Measurements from ENCODE around the gene NEURL4.

The NEURL4 gene

DNA sequence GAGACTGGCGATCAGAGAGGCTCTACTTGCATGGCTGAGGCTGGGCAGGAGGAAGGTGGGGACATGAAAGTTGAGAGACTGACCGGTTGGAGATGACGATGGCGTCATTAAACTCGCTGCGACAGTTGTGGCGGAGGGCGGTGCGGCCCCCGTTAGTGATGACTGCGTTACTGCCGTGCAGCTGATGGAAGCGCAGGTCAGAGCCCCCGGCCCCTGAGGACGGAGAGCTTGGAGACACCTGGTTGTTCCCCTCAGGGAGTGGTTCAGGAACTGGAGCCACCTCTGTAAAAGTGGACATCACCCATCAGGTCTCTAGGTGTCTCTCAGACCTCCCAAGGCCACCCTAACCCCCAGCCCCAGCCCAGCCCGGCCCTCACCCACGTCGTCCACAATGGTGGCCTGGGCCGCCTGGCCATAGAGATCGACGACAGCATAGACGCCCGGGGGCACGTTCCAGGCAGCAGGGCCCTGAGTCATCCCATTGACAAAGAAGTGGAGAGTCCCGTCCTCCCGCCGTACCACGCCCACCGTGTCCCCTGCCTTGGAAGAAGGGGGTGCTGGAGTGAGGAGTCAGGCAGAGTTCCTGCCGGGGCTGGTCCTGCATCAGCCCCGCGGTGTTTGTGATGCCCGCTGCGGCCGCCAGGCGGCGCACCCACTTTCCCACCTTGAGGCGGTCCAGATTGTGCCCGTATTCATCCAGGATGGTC, 5.3 kb downstream of the NEURL4 start:
- DNase-seq (ENCODE audit: low spot score) = peak; percentile 73

DNA sequence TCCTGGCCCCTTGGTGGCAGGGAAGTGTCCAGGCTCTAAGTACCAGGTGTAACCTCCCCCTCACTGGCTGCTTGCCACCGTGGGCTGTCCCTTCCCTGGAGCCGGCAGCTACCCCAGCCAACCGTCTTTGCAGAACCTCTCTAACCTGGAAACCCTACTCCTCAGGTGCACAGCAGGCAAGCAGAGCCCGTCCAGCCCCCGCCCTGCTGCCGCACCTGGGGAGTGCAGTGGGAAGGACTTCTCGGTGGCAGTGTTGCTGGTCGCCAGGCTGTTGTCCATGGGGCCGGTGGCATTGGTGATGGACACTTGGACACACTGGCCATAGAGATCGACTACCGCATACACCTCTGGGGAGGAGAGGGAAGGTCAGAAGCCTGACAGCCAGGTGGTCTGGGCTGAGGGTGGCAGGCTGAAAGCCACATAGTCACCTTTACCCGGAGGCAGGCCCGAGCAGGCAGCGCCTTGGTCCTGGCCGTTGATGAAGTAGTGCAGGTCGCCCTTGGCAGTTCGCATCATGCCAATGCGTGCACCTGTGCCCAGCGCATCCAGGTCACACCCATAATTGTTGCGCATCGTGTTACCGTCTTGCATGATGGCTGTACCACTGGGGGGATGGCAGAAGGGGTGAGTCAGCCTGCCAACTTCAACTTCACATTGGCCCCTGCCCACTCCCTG, 6.5 kb downstream of the NEURL4 start:
- no peak for DNase-seq (ENCODE audit: low spot score)

DNA sequence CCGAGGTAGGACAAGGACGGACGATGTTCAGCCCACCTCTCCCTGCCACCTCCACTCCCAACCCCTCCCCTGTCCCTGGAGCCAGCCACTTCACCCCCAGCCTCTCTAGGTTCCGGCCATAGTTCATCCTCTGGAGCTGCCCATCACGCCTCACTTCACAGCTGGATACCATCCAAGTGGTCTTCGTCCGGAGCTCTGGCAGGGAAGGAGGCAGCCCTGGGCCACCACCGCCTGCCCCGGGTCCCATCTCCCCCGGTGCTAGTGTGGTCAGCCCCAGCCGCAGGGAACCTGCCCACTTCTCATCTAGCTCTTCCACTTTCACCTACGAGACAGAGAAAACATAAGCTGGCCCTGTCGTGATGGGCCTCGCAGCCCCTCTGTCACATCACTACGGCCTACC, 7.7 kb downstream of the NEURL4 start:
- no peak for DNase-seq (ENCODE audit: low spot score)

DNA sequence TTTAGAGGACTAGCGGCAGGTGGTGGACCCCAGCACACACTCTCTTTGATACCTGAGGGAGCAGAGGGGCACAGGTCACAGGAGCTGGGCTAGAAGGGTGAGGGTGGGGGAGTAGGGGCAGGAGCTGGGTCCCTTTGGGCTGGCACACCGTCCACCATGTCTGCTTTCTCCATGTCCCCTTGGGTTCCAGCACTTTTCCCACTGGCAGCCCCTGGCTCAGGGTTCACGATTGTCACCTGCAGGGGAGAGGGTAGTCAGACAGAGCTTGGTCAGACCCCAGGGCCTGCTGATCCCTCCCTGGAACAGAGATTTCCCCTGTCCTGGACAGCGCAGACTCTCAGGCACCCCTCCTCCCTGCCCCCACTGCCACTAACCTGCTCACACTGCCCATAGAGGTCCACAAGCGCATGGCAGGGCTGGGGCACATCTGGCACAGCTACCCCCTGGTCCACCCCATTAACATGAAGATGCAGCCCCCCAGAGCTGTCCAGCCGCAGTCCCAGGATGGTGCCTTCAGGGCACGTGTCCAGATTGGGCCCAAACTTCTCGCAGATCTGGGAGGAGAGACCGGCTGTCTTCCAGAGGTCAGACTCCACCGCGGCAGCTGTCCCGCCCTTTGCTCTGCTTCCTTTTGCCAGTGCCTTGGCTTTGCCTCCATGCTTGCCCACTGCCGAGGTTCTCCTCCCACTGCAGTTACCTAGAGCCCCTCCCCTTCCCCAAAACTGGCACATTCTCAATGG, 10.8 kb downstream of the NEURL4 start:
- no peak for DNase-seq (ENCODE audit: low spot score)

DNA sequence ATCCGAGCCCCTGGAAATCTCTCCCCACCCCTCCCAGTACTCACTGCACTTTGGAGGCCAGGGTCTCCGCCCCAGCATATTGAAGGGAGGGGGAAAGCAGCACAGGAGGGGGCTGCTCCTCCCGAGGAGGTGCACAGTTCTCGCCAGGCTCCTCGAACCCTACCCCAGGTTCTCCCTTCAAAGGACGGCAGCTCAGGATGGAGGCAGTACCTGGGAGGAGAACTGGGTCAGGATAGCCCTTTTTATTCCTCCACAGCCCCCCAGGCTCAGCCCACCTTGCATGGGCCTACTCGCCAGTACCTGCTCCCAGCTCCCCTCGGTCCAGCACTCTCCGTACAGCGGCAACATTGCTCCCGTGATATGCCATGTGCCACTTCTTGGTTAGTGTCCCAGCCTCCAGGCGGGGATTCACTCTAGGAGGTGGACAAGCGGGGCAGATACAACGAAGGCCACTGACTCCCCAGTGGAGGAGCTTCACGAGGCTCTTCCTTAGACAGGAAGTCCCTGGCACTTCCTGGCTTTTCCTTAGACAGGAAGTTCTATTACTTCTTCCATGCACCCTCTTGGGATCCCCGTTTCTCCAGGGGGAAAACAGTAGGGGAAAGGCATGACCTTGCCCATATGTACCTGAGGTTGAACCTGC, 11.9 kb downstream of the NEURL4 start:
- DNase-seq (ENCODE audit: low spot score) = no peak

DNA sequence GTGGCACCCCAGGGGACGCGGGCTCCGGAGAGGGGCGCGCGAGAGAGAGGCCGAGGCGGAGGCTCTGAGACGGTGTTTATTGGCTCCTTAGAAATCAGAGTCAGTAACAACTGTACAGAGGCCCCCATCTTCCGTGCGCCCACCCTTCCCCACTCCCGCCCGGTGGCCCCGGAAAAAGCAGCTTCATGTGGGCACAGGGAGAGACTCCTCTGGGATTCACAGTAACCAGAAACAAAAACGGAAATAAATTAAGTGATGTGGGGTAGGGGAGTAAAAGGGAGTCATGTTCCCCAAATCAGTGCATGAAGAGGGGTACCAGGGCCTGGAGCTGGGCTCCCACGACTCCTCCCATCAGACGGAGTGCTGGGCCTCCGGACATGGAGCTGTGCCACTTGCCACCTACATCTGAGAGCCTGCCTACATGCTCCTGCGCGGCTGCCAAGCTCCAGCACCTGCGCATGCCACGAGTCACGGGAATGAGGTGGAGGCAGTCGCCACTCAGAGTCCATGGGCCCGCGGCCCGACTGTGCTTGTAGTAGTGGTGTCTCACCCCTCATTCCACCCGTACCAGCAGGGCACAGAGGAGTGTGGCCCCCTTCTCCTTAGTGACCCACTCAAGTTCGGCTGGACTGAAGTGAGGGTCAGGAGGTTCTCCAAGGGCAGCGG, 13.4 kb downstream of the NEURL4 start:
- no peak for DNase-seq (ENCODE audit: low spot score)

DNA sequence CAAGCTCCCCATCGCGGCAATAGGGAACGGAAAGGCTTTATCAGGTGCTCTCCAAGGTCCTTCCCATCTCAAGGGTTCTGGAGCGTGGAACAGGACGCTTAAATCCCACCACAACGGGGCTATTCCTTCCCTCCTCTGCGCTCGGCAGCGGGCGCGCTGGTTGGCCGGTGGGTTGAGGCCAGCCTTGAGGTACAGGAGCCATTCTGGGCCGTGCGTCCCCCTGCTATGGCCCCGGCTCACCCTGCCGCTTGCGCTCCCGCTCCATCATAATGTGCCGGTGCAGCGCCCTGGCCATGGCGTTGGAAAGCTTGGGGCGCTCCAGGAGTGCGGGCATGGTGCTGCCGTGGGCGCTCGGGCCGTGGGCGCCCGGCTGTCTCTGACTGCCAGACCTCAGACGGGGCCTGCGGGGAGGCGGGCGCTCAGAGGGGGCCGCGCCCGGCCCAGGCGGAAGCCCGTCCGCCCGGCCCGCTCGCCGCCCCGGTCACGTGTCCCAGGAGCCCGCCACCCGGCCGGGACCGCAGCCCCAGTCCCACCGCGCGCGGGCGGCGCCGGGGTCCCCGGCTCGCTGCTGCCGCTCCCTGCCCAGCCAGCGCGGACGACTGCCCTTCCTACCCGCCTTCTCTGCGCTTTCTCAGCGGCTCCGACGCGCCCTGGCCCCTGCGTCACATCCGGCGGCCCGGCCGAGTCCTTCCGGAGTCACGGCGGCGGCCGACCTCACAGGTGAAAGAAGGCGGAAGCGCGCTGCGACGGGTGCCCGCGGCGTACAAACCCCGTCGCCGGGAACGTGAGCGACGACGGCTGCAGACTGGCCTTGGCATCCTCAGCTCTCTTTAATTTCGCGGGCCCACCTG, 14.2 kb downstream of the NEURL4 start, which contains the start of gene GPS2:
GPS2 (minus strand) TSS at position 642 of the 851 bp plus-strand sequence; CDS start at position 334, 308 bp downstream.
- peak; percentile 94 for DNase-seq (ENCODE audit: low spot score)

DNA sequence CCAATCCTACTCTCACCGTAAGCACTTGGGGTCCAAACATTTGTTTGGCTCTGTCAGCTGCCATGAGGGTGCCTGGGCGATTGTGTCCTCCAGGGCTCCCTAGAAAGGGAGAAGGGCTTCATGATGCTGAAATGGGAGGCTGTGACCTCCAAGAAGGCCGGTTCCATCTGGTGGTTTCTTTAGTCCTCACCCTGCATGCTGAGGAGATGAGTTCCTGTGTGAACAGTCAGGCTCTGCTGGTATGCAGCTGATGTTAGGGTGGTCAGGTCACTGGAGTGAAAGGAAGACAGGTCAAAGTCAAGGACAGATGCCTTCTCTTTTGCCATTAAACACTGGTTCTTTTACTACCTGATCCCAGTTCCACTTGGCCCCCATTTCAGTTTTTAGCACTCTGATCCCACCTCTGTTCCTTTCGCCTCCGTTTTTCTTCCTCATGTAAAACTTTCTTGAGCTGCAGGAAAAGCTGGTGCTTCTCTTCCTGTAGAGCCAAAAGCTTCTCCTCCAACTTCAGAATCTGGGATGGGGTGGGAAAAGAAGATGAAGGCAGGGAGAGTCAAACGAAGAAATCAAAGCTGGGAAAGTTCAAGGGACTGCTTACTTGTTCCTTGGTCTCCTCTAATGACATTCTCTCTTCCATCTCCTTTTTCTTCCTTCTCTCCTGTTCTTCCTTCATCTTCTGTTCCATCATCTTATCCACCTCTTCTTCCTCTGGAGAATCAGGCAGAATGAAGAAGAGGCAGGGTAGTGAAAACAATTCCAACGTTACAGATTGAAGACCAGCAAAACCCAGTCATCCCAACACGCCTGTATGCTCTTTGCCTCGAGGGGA, 15.0 kb downstream of the NEURL4 start:
- no peak for DNase-seq (ENCODE audit: low spot score)

DNA sequence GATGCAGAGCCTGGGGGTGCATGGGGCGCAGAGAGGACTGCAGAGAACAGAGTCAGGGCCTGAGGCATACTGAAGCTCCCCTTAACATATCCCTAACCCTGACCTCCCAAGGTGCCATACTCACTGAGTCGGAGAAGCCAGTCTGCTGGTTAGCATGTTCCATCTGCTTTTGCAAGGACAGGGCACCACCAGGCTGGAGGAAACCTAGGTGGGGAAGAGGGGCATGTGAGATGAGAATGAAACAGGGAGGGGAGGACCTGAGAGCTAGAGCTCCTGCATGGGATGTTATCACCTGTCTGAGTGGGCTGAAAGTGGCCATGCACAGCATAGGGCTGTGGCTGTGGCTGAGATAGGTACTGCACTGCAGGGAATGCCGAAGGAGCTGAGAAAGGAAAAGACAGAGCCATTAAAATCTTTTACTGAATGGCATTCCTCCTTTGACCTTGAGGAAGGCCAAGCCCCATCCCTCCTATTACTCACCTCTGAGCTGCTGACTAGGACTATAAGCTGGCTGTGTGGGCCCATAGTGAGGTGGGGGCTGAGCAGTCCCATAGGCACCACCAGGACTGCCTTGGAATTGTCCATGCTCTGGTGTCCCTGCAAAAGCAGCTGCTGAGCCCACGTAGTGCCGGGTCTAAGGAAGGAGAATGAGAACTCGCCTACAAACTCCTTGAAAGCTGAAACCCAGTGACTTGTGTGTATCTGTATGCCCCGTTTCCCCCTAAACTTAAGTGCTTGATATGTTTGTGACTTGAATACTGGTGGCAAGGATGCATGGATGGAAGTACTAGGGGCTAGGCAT, 15.8 kb downstream of the NEURL4 start:
- no peak for DNase-seq (ENCODE audit: low spot score)

DNA sequence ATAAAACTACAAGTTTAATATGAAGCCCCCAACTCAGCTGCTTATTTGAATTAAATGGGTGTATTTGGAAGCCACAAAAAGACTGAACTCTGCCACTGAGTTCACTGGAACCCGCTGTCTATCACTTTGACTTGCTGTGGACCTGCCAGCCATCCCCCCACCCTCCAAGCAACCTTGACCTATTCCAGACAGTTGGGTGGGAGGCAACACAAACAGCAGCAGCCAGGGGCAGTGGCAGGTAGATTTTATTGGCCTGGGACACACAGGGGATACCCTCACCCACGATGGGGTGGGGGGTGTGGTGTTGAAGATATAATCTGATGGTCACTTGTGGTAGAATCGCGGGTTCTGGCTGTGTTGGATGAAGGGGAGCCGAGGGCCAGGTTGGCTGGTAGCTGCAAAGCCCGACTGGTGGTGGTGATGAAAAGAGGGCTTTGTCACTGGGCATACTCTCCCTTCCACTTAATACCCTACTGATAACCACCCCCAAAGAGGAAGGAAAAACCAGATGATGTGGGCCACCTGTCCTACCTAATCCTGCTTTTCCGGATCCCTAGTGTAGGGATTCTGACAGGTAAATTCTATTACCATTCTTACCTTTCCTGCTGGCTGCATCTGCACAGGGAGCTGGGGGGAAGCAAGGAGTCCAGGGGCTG, 16.6 kb downstream of the NEURL4 start:
- DNase-seq (ENCODE audit: low spot score) = no peak

DNA sequence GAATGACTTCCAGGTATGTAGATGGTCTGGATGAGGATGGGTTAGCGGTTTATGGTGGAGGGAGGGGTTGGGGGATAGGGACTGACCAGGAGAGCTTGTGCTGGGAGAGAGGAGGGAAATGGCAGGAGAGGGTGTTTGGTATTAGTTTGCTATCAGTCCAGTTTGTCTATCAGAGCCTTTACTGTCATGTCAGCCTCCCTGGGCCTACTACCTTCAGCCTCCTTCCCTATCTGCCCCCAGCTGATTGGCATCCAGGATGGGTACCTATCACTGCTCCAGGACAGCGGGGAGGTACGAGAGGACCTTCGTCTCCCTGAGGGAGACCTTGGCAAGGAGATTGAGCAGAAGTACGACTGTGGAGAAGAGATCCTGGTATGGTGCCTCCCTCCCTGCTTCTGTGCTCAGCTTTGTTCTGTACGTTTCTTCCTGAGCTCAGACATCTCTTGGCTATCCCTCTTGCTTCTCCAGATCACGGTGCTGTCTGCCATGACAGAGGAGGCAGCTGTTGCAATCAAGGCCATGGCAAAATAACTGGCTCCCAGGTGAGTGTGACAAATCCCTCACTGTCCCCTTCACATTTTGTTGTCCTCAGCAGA, 17.9 kb downstream of the NEURL4 start:
- no peak for DNase-seq (ENCODE audit: low spot score)

DNA sequence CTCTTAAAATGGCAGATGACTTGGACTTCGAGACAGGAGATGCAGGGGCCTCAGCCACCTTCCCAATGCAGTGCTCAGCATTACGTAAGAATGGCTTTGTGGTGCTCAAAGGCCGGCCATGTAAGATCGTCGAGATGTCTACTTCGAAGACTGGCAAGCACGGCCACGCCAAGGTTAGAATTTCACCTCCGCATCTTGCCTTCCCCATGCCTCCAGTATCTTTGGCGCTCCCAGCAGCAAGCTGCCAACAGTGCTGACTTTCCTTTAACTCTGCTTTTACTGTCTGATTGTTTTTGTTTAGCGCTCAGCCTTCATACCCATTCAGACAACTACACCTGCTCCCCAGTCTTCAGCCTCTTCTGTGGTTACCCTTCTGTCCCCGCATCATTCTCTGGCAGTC, 19.5 kb downstream of the NEURL4 start:
- no peak for DNase-seq (ENCODE audit: low spot score)

DNA sequence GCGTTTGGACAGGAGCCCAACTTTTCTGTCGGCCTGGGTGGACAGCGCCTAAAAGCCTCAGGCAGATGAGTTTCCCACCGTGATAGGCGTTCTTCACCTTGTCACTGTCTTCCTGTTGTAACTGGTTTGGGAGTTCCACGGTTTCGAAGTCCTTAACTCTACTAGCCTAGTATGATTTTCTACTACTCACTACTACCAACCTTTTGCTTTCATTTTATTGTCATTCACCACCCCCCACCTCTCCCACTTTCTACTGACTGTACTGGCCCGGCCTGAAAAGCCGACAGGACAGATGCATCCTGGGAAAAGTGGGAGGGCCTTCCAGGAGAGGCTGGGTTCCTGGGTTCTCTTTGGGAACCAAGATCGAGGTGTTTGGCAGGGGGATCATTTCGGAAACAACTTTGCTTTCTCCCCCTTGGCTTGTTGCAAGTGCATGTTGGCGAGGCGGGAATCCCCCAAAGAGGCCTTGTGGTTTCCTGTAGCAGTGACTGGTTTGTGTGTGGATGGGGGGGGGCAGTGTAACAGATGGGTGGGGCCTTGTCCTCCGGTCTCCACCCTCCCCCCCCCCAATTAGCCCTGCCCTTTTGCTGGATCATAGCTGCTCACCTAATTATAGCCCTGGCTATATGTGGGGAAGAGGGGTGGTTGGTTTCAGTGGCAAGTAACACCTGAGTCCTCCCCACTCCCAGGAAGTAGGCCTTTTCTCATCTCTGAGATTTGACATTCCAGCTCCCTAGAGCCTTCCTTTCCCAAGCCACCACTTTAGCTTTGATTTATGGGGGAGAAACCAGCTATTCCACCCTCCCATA, 20.3 kb downstream of the NEURL4 start:
- peak; percentile 92 for DNase-seq (ENCODE audit: low spot score)

DNA sequence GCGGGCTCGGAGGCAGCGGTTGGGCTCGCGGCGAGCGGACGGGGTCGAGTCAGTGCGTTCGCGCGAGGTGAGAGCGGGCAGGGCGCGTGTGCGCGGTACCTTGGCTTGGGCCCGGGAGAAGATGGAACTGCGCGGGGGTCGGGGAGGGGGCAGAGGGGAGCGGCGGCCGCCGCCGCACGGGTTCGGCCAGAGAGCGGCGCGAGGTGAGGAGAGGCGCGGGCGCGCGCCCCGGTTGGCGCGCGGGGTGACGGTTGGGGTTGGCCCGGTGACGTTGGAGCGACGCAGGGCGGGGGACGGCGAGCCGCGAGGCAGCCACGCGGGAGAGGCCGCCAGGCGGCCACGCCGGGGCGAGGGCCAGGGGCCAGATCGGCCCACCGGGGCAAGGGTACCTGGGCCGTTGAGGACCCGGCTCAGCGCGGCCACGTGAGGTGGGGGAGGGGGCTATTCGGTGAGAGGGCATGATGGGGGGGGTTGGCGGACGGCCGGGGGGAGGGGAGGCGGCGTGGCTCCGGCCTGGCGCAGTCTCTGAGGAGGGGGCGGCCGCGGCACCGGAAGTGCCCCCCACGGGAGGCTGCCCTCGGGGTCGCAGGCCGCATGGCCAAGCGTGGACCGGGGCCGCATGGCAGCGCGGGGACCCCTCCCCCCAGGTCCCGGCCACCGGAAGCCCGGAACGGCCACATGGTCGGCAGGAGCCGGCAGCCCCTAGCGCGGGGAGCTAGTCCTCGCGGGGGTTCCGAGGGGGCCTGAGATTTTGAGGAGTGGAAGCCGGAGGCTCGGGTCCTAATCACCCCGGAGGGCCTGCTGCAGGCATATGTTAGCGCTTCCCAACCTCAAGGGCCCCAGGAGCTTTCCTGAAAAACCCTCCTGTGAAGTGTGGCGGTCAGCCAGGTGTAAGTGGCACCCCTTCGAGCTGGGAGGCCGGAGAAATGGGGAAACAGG, 21.2 kb downstream of the NEURL4 start:
- DNase-seq (ENCODE audit: low spot score) = no peak

DNA sequence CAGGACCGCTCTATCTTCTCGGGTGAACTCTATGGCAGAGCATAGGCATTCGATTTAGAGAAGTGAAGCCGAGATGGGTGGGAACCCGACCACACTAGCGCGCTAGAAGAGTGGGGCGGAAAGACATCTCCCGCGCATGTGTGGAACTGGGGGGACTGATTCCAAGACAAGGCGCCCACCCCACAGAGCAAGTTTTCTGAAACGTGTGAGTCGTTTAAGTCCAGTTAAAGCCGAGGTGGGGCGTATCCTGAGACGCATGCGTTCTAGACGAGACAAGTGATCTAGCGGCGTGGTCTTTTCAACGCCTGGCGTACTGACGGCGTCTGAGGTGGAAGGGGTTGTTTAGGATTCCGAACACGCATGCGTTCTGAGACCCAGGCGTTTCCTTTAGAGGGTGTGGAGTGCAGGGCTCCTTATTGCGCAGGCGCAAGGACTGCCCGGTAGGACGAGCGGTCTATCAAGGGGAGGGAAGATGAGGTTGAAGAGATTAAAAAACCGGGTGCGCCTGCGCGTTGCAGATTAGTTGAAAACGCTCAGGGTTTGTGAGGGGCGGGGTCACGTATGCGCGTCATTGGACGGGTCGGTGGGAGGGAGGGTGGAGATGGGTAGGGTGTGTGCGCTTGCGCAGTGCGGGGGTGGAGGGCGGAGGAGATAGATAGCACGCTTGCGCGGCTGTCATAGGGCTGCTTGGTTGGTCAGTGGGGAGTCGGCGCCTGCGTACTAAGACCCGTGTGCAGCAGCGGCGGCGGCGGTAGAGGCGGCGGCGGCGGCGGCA, 22.0 kb downstream of the NEURL4 start, which contains the start of gene EIF5A:
EIF5A (plus strand) TSS at position 718 of the 775 bp plus-strand sequence. CDS start 2,008 bp downstream, outside the sequence.
- DNase-seq (ENCODE audit: low spot score) = peak; percentile 100
